Neural progenitor cell (in vitro differentiated cells): Measurements from ENCODE around the gene C7orf33. TPM values are rescaled to one million over a fixed set of nuclear protein-coding genes. Genes with fewer than 3 reads are reported as not detected.

Experiments used
- DNase-seq: peaks from one replicate; pipeline ENCODE4 v3.0.0-alpha.2; 2016; ENCODE audit warnings: low spot score
- H2AFZ ChIP-seq: fragments of 200-600 bp; sonication (generic); replicated peaks from 2 replicates; pipeline ENCODE4 v1.6.1; 2016; ENCODE audit warnings: antibody characterized with exemption
- H3F3A ChIP-seq: fragments of 200-600 bp; sonication (generic); 2 replicates; pipeline ENCODE4 v1.6.1; 2016; ENCODE audit warnings: antibody characterized with exemption, low read depth
- H3K27ac ChIP-seq: fragments of 200-600 bp; sonication (generic); 2 replicates; pipeline ENCODE4 v1.5.1; 2016; ENCODE audit warnings: mild to moderate bottlenecking
- H3K27me3 ChIP-seq: fragments of 200-600 bp; sonication (generic); 2 replicates; pipeline ENCODE4 v1.6.1; 2016; ENCODE audit warnings: mild to moderate bottlenecking, moderate library complexity
- H3K36me3 ChIP-seq: fragments of 200-600 bp; sonication (generic); 2 replicates; pipeline ENCODE4 v1.5.1; 2016
- H3K4me1 ChIP-seq: fragments of 200-600 bp; sonication (generic); 2 replicates; pipeline ENCODE4 v1.6.1; 2016; ENCODE audit warnings: mixed run types
- H3K4me2 ChIP-seq: fragments of 200-600 bp; sonication (generic); 2 replicates; pipeline ENCODE4 v1.6.1; 2016
- H3K4me3 ChIP-seq: fragments of 200-600 bp; sonication (generic); 2 replicates; pipeline ENCODE4 v1.5.1; 2016
- H3K79me2 ChIP-seq: fragments of 200-600 bp; sonication (generic); 2 replicates; pipeline ENCODE4 v1.6.1; 2016; ENCODE audit warnings: low read depth
- H3K9ac ChIP-seq: fragments of 200-600 bp; sonication (generic); 2 replicates; pipeline ENCODE4 v1.6.1; 2016
- H3K9me3 ChIP-seq: fragments of 200-600 bp; sonication (generic); 2 replicates; pipeline ENCODE4 v1.5.1; 2016; ENCODE audit warnings: low read depth
- H4K20me1 ChIP-seq: fragments of 200-600 bp; sonication (generic); 2 replicates; pipeline ENCODE4 v1.6.1; 2016; ENCODE audit warnings: low read depth
- H3K27ac Mint-ChIP-seq: 3 replicates; pipeline ENCODE4 v1.8.0; 2021; ENCODE audit warnings: mixed read lengths
- H3K27me3 Mint-ChIP-seq: 2 replicates; pipeline ENCODE4 v1.8.0; 2022; ENCODE audit warnings: low read depth, mild to moderate bottlenecking, inconsistent platforms, moderate library complexity, mixed read lengths; ENCODE audit not compliant: insufficient read depth
- H3K36me3 Mint-ChIP-seq: 3 replicates; pipeline ENCODE4 v1.8.0; 2021; ENCODE audit warnings: mixed read lengths
- H3K4me1 Mint-ChIP-seq: 3 replicates; pipeline ENCODE4 v1.8.0; 2021; ENCODE audit warnings: mixed read lengths
- H3K4me3 Mint-ChIP-seq: 3 replicates; pipeline ENCODE4 v1.8.0; 2021; ENCODE audit warnings: mild to moderate bottlenecking, moderate library complexity, mixed read lengths
- H3K9me3 Mint-ChIP-seq: 3 replicates; pipeline ENCODE4 v1.8.0; 2020; ENCODE audit warnings: mixed read lengths
- CTCF ChIP-seq: fragments of 200-600 bp; sonication (generic); IDR thresholded peaks from 2 replicates; pipeline ENCODE4 v1.5.1; 2017; ENCODE audit warnings: antibody characterized with exemption, mild to moderate bottlenecking
- EZH2 ChIP-seq: fragments of 200-600 bp; sonication (generic); IDR thresholded peaks from 2 replicates; pipeline ENCODE4 v1.6.1; 2017; ENCODE audit warnings: antibody characterized with exemption, mild to moderate bottlenecking, moderate library complexity
- EZH2phosphoT487 ChIP-seq: fragments of 200-600 bp; sonication (generic); IDR thresholded peaks from 2 replicates; pipeline ENCODE4 v1.6.1; 2017; ENCODE audit warnings: antibody characterized with exemption
- total RNA-seq: library from RNA; depleted of rRNA; stranded (reverse); fragments of >200 nt; gene quantifications from 2 replicates; pipeline ENCODE4 v1.2.3, GENCODE V29; 2015; ENCODE audit warnings: low replicate concordance

Gene C7orf33
- total RNA-seq, 1 donor from 2014 or later = not detected

- Histone ChIP-seq H3F3A (peaks cover 9% of the 10 kb centered on the region), H3K27ac (no peak overlapping the region), H3K4me3 (no peak overlapping the region), H4K20me1 (no peaks in the 10 kb centered on the region), H3K9me3 (no peaks in the 10 kb centered on the region), H3K4me1 (peaks cover 20% of the 10 kb centered on the region), H3K4me2 (no peak overlapping the region), H3K79me2 (no peaks in the 10 kb centered on the region), H3K27me3 (no peaks in the 10 kb centered on the region), H3K9ac (no peak overlapping the region), H2AFZ (no peak overlapping the region), H3K36me3 (no peaks in the 10 kb centered on the region)
- no peak overlapping the region for H3K4me3 Mint-ChIP-seq
- no peaks in the 10 kb centered on the region for H3K9me3 Mint-ChIP-seq
- no peak overlapping the region for H3K27ac Mint-ChIP-seq
- no peaks in the 10 kb centered on the region for H3K36me3 Mint-ChIP-seq
- no peak for TF ChIP-seq CTCF
- no peak for TF ChIP-seq EZH2phosphoT487
- no peak for TF ChIP-seq EZH2
- peaks cover 5% of the 10 kb centered on the region for H3K27me3 Mint-ChIP-seq
- peaks cover 18% of the 10 kb centered on the region for H3K4me1 Mint-ChIP-seq
- no peak for DNase-seq
These were observed 5.2 kb upstream of the C7orf33 start for GRCh38 chr7:148585399-148585798.

GRCh38 chr7:148587076-148587475, 3.5 kb upstream of the C7orf33 start:
- peaks cover 20% of the 10 kb centered on the region for H3K4me1 ChIP-seq
- no peak overlapping the region for H3K27ac ChIP-seq
- no peak overlapping the region for H2AFZ ChIP-seq
- Mint-ChIP-seq H3K4me3 (no peak overlapping the region), H3K9me3 (no peaks in the 10 kb centered on the region), H3K27ac (no peak overlapping the region), H3K36me3 (no peaks in the 10 kb centered on the region), H3K4me1 (peaks cover 33% of the 10 kb centered on the region), H3K27me3 (peaks cover 15% of the 10 kb centered on the region)
- no peaks in the 10 kb centered on the region for H3K36me3 ChIP-seq
- no peaks in the 10 kb centered on the region for H4K20me1 ChIP-seq
- H3K4me3 ChIP-seq = no peak overlapping the region
- TF ChIP-seq CTCF (no peak), EZH2phosphoT487 (no peak)
- H3K79me2 ChIP-seq = no peaks in the 10 kb centered on the region
- H3K27me3 ChIP-seq = no peaks in the 10 kb centered on the region
- no peak for DNase-seq
- H3F3A ChIP-seq = peaks cover 21% of the 10 kb centered on the region
- no peak overlapping the region for H3K9ac ChIP-seq
- no peaks in the 10 kb centered on the region for H3K9me3 ChIP-seq
- no peak overlapping the region for H3K4me2 ChIP-seq

- TF ChIP-seq CTCF (no peak), EZH2 (no peak), EZH2phosphoT487 (no peak)
- Histone ChIP-seq H3K27me3 (no peaks in the 10 kb centered on the region), H2AFZ (no peak overlapping the region), H3K9me3 (no peaks in the 10 kb centered on the region), H3K27ac (no peak overlapping the region), H3K4me2 (peak overlapping the region; percentile 48), H3K4me3 (no peak overlapping the region), H3K4me1 (peaks cover 20% of the 10 kb centered on the region), H3F3A (peaks cover 21% of the 10 kb centered on the region), H3K79me2 (no peaks in the 10 kb centered on the region), H4K20me1 (no peaks in the 10 kb centered on the region), H3K9ac (no peak overlapping the region), H3K36me3 (no peaks in the 10 kb centered on the region)
- Mint-ChIP-seq H3K27ac (peak overlapping the region; percentile 84), H3K9me3 (no peaks in the 10 kb centered on the region), H3K4me1 (peaks cover 36% of the 10 kb centered on the region), H3K36me3 (no peaks in the 10 kb centered on the region), H3K4me3 (no peak overlapping the region), H3K27me3 (peaks cover 15% of the 10 kb centered on the region)
- DNase-seq = no peak
These were observed 2.4 kb upstream of the C7orf33 start for GRCh38 chr7:148588168-148588567.
